HG03558 (cell line): Measurements from ENCODE around the gene PIK3R1.
"Not testable (repeated sequence)": the region's sequence is repeated elsewhere in the genome, so short reads cannot be mapped to it uniquely, and the experiment has no call there.

ENCODE experiments used
- ATAC-seq: cut with Tn5 transposase; IDR thresholded peaks from one replicate; pipeline ENCODE4 v1.9.1; 2021; ENCODE audit warnings: moderate number of reproducible peaks; ENCODE audit not compliant: unreplicated experiment; ENCODE audit errors: extremely low read depth

PIK3R1 gene

GRCh38 chr5:68192679-68193060, 22.9 kb upstream of the PIK3R1 start:
- ATAC-seq: no peak

- no peak for ATAC-seq
Measured at GRCh38 chr5:68193481-68194036, 22.0 kb upstream of the PIK3R1 start.

- ATAC-seq: no peak
Measured at GRCh38 chr5:68194386-68194785, 21.2 kb upstream of the PIK3R1 start.

GRCh38 chr5:68195137-68195536, 20.4 kb upstream of the PIK3R1 start:
- ATAC-seq: no peak

- ATAC-seq: peak; percentile 99
Measured at GRCh38 chr5:68196876-68197275, 18.7 kb upstream of the PIK3R1 start.

GRCh38 chr5:68200288-68200687, 15.3 kb upstream of the PIK3R1 start:
- ATAC-seq: no peak

GRCh38 chr5:68210654-68211053, 4.9 kb upstream of the PIK3R1 start:
- ATAC-seq: not testable (repeated sequence)

GRCh38 chr5:68214482-68215207, 911 bp upstream of the PIK3R1 start:
- no peak for ATAC-seq

GRCh38 chr5:68215898-68216244, 315 bp downstream of the PIK3R1 start:
- peak; percentile 27 for ATAC-seq

GRCh38 chr5:68216245-68217046, 890 bp downstream of the PIK3R1 start:
- ATAC-seq: no peak

- no peak for ATAC-seq
Measured at GRCh38 chr5:68217047-68217355, 1.4 kb downstream of the PIK3R1 start.

- ATAC-seq: no peak
Measured at GRCh38 chr5:68217528-68217927, 2.0 kb downstream of the PIK3R1 start.

GRCh38 chr5:68219161-68219816, 3.7 kb downstream of the PIK3R1 start:
- ATAC-seq: no peak

GRCh38 chr5:68220260-68220659, 4.7 kb downstream of the PIK3R1 start:
- no peak for ATAC-seq

GRCh38 chr5:68220914-68221313, 5.4 kb downstream of the PIK3R1 start:
- no peak for ATAC-seq

- ATAC-seq: no peak
Measured at GRCh38 chr5:68221488-68221887, 5.9 kb downstream of the PIK3R1 start.

- no peak for ATAC-seq
Measured at GRCh38 chr5:68222310-68222709, 6.8 kb downstream of the PIK3R1 start.

- no peak for ATAC-seq
Measured at GRCh38 chr5:68222824-68223354, 7.3 kb downstream of the PIK3R1 start.

- ATAC-seq: no peak
Measured at GRCh38 chr5:68223904-68224303, 8.3 kb downstream of the PIK3R1 start.

GRCh38 chr5:68224509-68225187, 9.1 kb downstream of the PIK3R1 start:
- ATAC-seq: no peak
